Endothelial cell of umbilical vein (primary cell): ENCODE results near the gene LRRN4. TPM values are rescaled to one million over a fixed set of nuclear protein-coding genes. Genes with fewer than 3 reads are reported as not detected.

Source experiments
- BruUV-seq: library from RNA; stranded (reverse); fragments of 400-500 nt; replicated peaks from 2 replicates; lab custom pipeline; 2021; lab: Mats Ljungman, UMichigan
- CTCF ChIA-PET: fragments of 300-600, 350-600 bp; sonication (Branson Sonifier 250); formaldehyde crosslinking; loops from one replicate; lab custom pipeline; 2021; ENCODE audit warnings: antibody characterized with exemption, inconsistent platforms; lab: Charles Lee
- POLR2A ChIA-PET: fragments of 300-600, 350-600 bp; sonication (Branson Sonifier 250); formaldehyde crosslinking; loops from one replicate; lab custom pipeline; 2021; ENCODE audit warnings: antibody characterized with exemption, inconsistent platforms; lab: Charles Lee
- DNase-seq: peaks from one replicate; pipeline ENCODE4 v3.0.0-alpha.2; 2011; ENCODE audit warnings: low read depth, low spot score
- FAIRE-seq: peaks from 2 replicates; lab custom pipeline; 2011; peaks lifted over from hg19 to GRCh38; lab: Jason Lieb, UNC
- H2AFZ ChIP-seq: 2 replicates; pipeline ENCODE4 v1.6.0; 2012; ENCODE audit warnings: low read depth, low read length, control low read depth, inconsistent platforms
- H3K27ac ChIP-seq: 2 replicates; pipeline ENCODE4 v1.5.1; 2011; ENCODE audit warnings: low read depth, mild to moderate bottlenecking, control low read depth, low read length, moderate library complexity; ENCODE audit not compliant: insufficient read depth
- H3K27me3 ChIP-seq, 2 experiments: 2 replicates each; pipeline versions ENCODE4 v1.6.0 to v1.6.1; 2011; ENCODE audit warnings: low read length in 2 of 2, mixed read lengths in 1 of 2; ENCODE audit not compliant: control insufficient read depth in 2 of 2, insufficient read depth in 2 of 2
- H3K36me3 ChIP-seq, 2 experiments: 2 replicates in 1 of 2; 3 replicates in 1 of 2; pipeline ENCODE4 v1.5.1; 2011; ENCODE audit warnings: low read length in 2 of 2, mild to moderate bottlenecking in 1 of 2, moderate library complexity in 1 of 2; ENCODE audit not compliant: control insufficient read depth in 2 of 2, insufficient read depth in 2 of 2; ENCODE audit errors: extremely low read depth in 1 of 2
- H3K4me1 ChIP-seq: 3 replicates; pipeline ENCODE4 v1.5.1; 2011; ENCODE audit warnings: mild to moderate bottlenecking, low read length; ENCODE audit not compliant: control insufficient read depth, insufficient read depth; ENCODE audit errors: extremely low read depth
- H3K4me2 ChIP-seq: 2 replicates; pipeline ENCODE4 v1.6.1; 2011; ENCODE audit warnings: low read length, control low read depth, mixed read lengths; ENCODE audit not compliant: insufficient read depth
- H3K4me3 ChIP-seq, 3 experiments: fragments of 200-600 bp in 1 of 3; sonication (generic), shearing (Covaris generic) in 1 of 3; replicated peaks in 1 of 3; 2 replicates each; pipeline ENCODE4 v1.5.1; 2011 to 2016; ENCODE audit warnings: control low read depth in 3 of 3, low read length in 3 of 3, mild to moderate bottlenecking in 2 of 3, inconsistent platforms in 1 of 3, low read depth in 1 of 3, moderate library complexity in 1 of 3; ENCODE audit not compliant: insufficient read depth in 1 of 3
- H3K79me2 ChIP-seq: 2 replicates; pipeline ENCODE4 v1.6.0; 2012; ENCODE audit warnings: low read length, inconsistent platforms; ENCODE audit not compliant: control insufficient read depth, insufficient read depth
- H3K9ac ChIP-seq: replicated peaks from 2 replicates; pipeline ENCODE3; 2011; ENCODE audit warnings: low read length, control low read depth; ENCODE audit not compliant: insufficient read depth; ENCODE audit errors: extremely low read depth
- H3K9me1 ChIP-seq: replicated peaks from 3 replicates; pipeline ENCODE4 v1.6.0; 2011; ENCODE audit warnings: mild to moderate bottlenecking, low read length; ENCODE audit not compliant: control insufficient read depth, insufficient read depth; ENCODE audit errors: extremely low read depth
- H3K9me3 ChIP-seq: replicated peaks from 2 replicates; pipeline ENCODE4 v1.5.1; 2012; ENCODE audit warnings: low read length, inconsistent platforms; ENCODE audit not compliant: control insufficient read depth, insufficient read depth
- H4K20me1 ChIP-seq: replicated peaks from 2 replicates; pipeline ENCODE3; 2011; ENCODE audit warnings: mild to moderate bottlenecking, low read length; ENCODE audit not compliant: control insufficient read depth, insufficient read depth; ENCODE audit errors: extremely low read depth
- EZH2 ChIP-seq: IDR thresholded peaks from 2 replicates; pipeline ENCODE4 v1.6.1; 2012; ENCODE audit warnings: borderline replicate concordance, low read depth, mild to moderate bottlenecking, moderate library complexity, low read length, inconsistent platforms; ENCODE audit not compliant: severe bottlenecking
- FOS ChIP-seq: IDR thresholded peaks from 2 replicates; pipeline ENCODE4 v1.6.1; 2011; ENCODE audit warnings: mild to moderate bottlenecking, low read length, moderate library complexity, borderline replicate concordance; ENCODE audit not compliant: insufficient read depth
- GATA2 ChIP-seq: IDR thresholded peaks from 2 replicates; pipeline ENCODE4 v1.7.0; 2011; ENCODE audit warnings: low read depth, mild to moderate bottlenecking, moderate library complexity, mixed read lengths, low read length; ENCODE audit not compliant: insufficient read length, insufficient read depth
- JUN ChIP-seq: IDR thresholded peaks from 2 replicates; pipeline ENCODE4 v1.6.1; 2011; ENCODE audit warnings: borderline replicate concordance, low read depth; ENCODE audit not compliant: insufficient read length, insufficient read depth
- MYC ChIP-seq: IDR thresholded peaks from one replicate; pipeline ENCODE4 v1.6.1; 2011; ENCODE audit warnings: mild to moderate bottlenecking, low read depth, low read length
- POLR2A ChIP-seq: IDR thresholded peaks from 2 replicates; pipeline ENCODE4 v1.6.1; 2012; ENCODE audit warnings: low read depth, mild to moderate bottlenecking, control low read depth, low read length
- POLR2AphosphoS5 ChIP-seq: IDR thresholded peaks from 2 replicates; pipeline ENCODE4 v1.6.1; 2012; ENCODE audit warnings: low read depth, mild to moderate bottlenecking, control low read depth, low read length, moderate library complexity; ENCODE audit not compliant: insufficient read depth
- dilution Hi-C: fragments of 300-500 bp; cut with MboI; formaldehyde crosslinking; loops from one replicate; pipeline ENCODE4 v1.15.0; 2019; ENCODE audit warnings: low sequenced_read_pairs; ENCODE audit not compliant: extremely low pct_ligation_motif_present
- intact Hi-C: fragments of 100-400 bp; cut with micrococcal nuclease; formaldehyde crosslinking; loops from one replicate; pipeline ENCODE4 v1.10.0; 2022
- polyA plus RNA-seq, 4 experiments: library from polyadenylated mRNA; depleted of rRNA in 3 of 4; stranded (reverse) in 3 of 4; unstranded in 1 of 4; fragments of >200 nt; gene quantifications; 2 replicates each; pipeline versions ENCODE4 v1.2.1 to v1.2.3, GENCODE V29; 2011 to 2012; ENCODE audit warnings: missing spikeins in 1 of 4
- total RNA-seq: library from RNA; stranded (reverse); gene quantifications from 2 replicates; pipeline ENCODE4 v1.2.3, GENCODE V29; 2021
- TF ChIP-seq, protein P1 (sequence below), 2 donors: IDR thresholded peaks; 1 replicate in 1 of 2; 2 replicates in 1 of 2; pipeline ENCODE4 v1.5.1; 2011; ENCODE audit warnings: low read length in 2 of 2, mild to moderate bottlenecking in 2 of 2, moderate library complexity in 2 of 2, control low read depth in 1 of 2, inconsistent platforms in 1 of 2, low read depth in 1 of 2; ENCODE audit not compliant: insufficient read depth in 1 of 2; ENCODE audit errors: extremely low read depth in 1 of 2
- TF ChIP-seq, protein P2 (sequence below): IDR thresholded peaks from 2 replicates; pipeline ENCODE4 v1.6.1; 2011; ENCODE audit not compliant: insufficient read depth, insufficient read length

Gene LRRN4
- total and polyA plus RNA-seq, 2 donors (not counting 3 experiments of a cell fraction or from before 2014, with no cell fraction given) = not detected

DNA sequence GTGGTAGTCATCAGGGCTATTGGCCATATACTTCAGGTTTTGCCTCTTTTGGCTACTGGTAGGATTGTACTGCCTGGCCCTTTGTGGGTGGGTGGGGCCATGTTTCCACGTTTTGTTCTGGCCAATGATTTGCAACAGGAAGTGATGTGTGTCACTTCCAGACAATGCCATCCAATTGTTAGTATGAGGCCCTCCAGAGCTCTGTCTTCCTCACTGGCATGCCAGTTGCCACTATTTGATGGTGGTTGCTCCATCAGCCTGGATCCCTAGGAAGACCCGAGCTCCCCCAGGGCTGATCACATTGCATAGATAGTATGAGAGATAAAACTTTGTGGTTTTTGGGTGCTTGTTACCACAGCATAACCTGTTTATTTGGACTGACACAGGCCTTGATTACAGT lies 7.7 kb upstream of the LRRN4 start:
- POLR2A ChIA-PET = no interaction called here
- TF ChIP-seq, protein P1, sequence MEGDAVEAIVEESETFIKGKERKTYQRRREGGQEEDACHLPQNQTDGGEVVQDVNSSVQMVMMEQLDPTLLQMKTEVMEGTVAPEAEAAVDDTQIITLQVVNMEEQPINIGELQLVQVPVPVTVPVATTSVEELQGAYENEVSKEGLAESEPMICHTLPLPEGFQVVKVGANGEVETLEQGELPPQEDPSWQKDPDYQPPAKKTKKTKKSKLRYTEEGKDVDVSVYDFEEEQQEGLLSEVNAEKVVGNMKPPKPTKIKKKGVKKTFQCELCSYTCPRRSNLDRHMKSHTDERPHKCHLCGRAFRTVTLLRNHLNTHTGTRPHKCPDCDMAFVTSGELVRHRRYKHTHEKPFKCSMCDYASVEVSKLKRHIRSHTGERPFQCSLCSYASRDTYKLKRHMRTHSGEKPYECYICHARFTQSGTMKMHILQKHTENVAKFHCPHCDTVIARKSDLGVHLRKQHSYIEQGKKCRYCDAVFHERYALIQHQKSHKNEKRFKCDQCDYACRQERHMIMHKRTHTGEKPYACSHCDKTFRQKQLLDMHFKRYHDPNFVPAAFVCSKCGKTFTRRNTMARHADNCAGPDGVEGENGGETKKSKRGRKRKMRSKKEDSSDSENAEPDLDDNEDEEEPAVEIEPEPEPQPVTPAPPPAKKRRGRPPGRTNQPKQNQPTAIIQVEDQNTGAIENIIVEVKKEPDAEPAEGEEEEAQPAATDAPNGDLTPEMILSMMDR (IDR thresholded peaks at IDR 0.05; ENCODE audit: extremely low read depth in 1 of 2, insufficient read depth in 1 of 2, low read depth in 1 of 2, low read length in 2 of 2) = no peak
- TF ChIP-seq MYC (no peak), POLR2A (no peak), JUN (no peak), POLR2AphosphoS5 (no peak), GATA2 (no peak), FOS (no peak), EZH2 (no peak)
- TF ChIP-seq, protein P2, sequence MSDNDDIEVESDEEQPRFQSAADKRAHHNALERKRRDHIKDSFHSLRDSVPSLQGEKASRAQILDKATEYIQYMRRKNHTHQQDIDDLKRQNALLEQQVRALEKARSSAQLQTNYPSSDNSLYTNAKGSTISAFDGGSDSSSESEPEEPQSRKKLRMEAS = no peak

More for the DNA sequence above, 7.7 kb upstream of the LRRN4 start:
- no peaks in the 10 kb centered on the region for H3K9me1 ChIP-seq
- no peak overlapping the region for H3K4me2 ChIP-seq
- H3K27ac ChIP-seq = no peak overlapping the region
- no peak for FAIRE-seq
- H3K36me3 ChIP-seq = no peaks in the 10 kb centered on the region
- dilution Hi-C loops (no loop called here), intact Hi-C loops (no loop called here)
- peaks cover 0 to 1% of the 10 kb centered on the region in 2 experiments for H3K27me3 ChIP-seq
- no peaks in the 10 kb centered on the region for H3K79me2 ChIP-seq
- DNase-seq = no peak
- no peak overlapping the region for H2AFZ ChIP-seq
- H4K20me1 ChIP-seq = no peaks in the 10 kb centered on the region
- no peak overlapping the region for H3K4me3 ChIP-seq
- H3K9me3 ChIP-seq = no peaks in the 10 kb centered on the region
- H3K9ac ChIP-seq = no peak overlapping the region
- CTCF ChIA-PET = interaction anchor here (1.5 to 2.1 kb wide), 2 partner anchors 13 to 532 kb away, joined by 5 to 7 read pairs; no protein-coding TSS in a partner anchor
- H3K4me1 ChIP-seq = no peaks in the 10 kb centered on the region
- no TSS peak for BruUV-seq
